ENCODE data around the gene TMEM52.

- no peak for TF ChIP-seq KAT8 (IDR thresholded peaks at IDR 0.05; ENCODE audit: low read depth)
- TF ChIP-seq EP300 (IDR thresholded peaks at IDR 0.05; ENCODE audit: low read length): no peak
- TF ChIP-seq SP1 (CRISPR knock-in tag; IDR thresholded peaks at IDR 0.05): no peak
- TF ChIP-seq SIN3A (IDR thresholded peaks at IDR 0.05; ENCODE audit: borderline replicate concordance in 2 of 2, control insufficient read depth in 1 of 2, low read depth in 2 of 2, low read length in 2 of 2): no peak
- TF ChIP-seq NEUROD1 (IDR thresholded peaks at IDR 0.05; ENCODE audit: borderline replicate concordance, low read depth, low read length, partially characterized antibody): no peak
- no peak for TF ChIP-seq PHF8 (IDR thresholded peaks at IDR 0.05; ENCODE audit: borderline replicate concordance, low read length)
- TF ChIP-seq POLR2A (conservative IDR thresholded peaks at IDR 0.05): no peak
- TF ChIP-seq CBFB (CRISPR knock-in tag; IDR thresholded peaks at IDR 0.05): no peak
- TF ChIP-seq RBM39 (optimal IDR thresholded peaks at IDR 0.05; ENCODE audit: low read depth, low read length): no peak
- TF ChIP-seq SETDB1 (IDR thresholded peaks at IDR 0.05; ENCODE audit: low read length): no peak
- TF ChIP-seq HMG20B (CRISPR knock-in tag; IDR thresholded peaks at IDR 0.05): no peak
Measured at GRCh38 chr1:1922702-1922955, 3.5 kb upstream of the TMEM52 start.

Measured in K562 (cell line).